ENCODE data around the gene ZCCHC24.

Gene ZCCHC24

GRCh38 chr10:79445161-79445976 lies at the start of gene ZCCHC24:
ZCCHC24 (minus strand) TSS chr10:79445624; CDS start chr10:79445440, 184 bp downstream.
- DNase-seq = peak; percentile 60 to 100 (median 97)

- DNase-seq = no peak
These were observed 48.4 kb upstream of the ZCCHC24 start for GRCh38 chr10:79493806-79494205.

DNA sequence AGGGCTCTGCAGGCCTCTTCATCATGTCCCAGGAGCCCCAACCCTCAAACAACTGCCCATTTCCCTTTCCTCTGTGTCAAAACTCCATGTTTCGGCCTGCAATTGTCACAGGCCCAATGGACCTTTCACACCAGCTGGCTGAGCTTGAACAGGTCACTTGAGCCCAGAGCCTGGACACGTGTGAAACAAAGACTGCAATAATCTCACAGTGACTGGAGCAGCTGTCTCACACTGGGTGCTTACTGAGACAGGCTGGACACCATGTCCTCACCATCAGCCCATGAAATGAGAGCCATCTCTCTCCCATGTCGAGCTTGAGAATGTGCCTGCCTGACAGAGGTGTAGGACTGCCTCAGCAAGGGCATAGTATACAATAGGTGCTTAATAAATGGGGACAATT lies 47.4 kb upstream of the ZCCHC24 start:
- no peak for DNase-seq

DNA sequence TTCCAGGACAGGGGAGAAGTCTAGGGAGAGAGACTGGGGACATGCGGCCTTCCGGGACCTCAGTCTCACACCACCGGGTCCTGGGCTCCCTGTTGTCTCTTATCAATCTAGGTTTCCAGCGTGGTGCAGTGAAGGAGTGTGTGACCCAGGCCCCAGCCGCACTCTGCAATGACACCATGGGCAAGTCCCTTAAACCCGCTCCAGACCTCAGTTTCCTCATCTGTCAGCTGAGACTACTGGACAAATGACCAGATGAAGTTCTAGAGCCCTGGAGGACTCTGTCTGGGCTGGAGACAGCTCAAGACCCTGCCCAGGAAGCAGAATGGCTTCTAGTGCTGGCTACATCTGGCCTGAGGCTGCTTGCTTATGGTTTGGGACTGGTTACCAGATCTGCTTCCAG lies 46.8 kb upstream of the ZCCHC24 start:
- no peak for DNase-seq

DNA sequence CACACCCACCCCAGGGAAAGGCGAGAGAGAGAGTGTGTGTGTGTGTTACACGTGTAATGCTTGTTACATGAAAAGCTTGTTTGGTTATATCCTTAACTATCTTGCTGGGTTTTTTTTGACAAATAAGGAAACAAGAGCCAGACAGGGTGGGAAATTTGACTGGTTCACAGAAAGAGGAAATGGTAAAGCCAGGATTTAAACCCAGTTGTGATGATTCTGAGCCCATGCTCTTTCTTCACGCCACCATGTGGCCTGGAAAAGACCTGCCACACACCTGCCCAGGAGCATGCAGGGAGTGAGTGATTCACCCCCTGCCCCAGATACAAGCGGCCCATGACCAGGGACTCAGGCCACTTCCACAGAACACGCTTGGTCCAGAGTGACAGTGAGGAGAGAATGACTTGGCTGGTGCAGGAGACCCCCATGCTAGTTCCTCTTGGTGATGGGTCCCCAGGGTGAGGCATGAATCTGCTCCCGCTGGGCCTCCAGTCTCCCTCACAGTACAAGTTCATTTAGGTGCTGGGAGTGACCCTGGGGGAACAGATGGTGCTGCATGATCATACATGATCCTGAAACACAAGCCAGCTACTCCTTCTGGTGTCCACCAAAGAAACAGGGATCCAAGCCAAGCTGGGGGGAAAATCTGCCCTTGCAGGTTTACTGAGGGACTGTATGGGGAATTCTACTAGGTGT lies 45.9 kb upstream of the ZCCHC24 start:
- no peak for DNase-seq

GRCh38 chr10:79490400-79491142 lies 45.1 kb upstream of the ZCCHC24 start:
- DNase-seq = no peak

DNA sequence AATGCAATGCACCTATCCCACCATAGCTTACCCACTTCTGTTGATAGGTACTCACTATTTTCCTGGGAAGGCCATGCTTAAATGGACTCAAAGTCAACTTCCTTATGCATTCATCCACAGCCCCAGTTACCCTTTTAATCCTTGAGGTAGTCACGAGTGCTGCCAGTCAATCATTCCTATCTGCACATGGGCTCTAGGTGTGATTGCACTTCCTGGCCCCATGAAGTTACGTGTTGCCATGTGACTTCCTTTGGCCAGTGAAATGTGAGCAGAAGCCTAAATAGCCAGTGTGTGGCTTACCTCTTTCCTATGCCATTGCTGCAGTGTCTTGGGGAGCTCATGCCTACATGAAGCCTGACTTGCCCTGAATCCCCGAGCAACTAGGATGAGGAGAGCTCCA lies 43.4 kb upstream of the ZCCHC24 start:
- DNase-seq = no peak

DNA sequence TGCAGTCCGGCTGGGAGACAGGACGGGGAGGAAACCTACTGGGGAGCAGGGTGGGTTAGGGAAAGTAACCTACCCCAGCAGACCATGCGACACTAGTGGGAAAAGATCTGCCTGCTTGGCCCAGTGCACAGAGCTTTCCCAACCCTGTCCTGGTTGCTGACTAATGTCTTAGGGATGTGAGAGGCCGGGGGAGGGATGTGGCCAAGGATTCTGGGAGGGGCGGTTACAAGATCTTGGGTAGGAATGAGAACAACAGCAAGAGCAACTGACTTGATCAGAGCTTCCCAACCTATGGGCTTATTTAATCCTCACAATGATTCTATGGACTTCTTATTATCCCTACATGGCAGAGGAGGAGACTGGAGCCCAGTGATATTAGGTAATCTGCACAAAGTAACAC lies 42.9 kb upstream of the ZCCHC24 start:
- no peak for DNase-seq

GRCh38 chr10:79487296-79488194 lies 42.1 kb upstream of the ZCCHC24 start:
- peak in 10 of 56 donors; percentile 3 to 36 (median 14) for DNase-seq

GRCh38 chr10:79484476-79484875 lies 39.1 kb upstream of the ZCCHC24 start:
- DNase-seq = no peak

DNA sequence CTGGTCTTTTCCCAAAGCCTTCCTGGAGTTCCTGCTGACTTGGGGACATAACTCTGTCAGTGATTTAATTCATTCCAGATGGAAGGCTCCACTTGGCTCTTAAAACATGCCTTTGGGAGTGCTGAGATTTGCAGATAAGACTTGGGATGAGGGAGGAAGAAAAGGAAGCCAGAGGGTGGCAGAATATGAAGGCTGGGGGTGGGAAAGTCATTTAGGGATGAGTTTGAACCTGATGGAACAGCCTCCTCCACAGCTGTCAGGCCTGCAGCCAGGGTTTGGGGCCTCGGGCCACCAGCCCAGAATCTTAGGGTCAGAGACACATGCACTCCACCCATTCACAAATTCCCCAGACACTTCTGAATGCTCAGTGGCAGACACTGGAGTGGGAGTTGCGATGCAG lies 38.5 kb upstream of the ZCCHC24 start:
- DNase-seq = no peak

DNA sequence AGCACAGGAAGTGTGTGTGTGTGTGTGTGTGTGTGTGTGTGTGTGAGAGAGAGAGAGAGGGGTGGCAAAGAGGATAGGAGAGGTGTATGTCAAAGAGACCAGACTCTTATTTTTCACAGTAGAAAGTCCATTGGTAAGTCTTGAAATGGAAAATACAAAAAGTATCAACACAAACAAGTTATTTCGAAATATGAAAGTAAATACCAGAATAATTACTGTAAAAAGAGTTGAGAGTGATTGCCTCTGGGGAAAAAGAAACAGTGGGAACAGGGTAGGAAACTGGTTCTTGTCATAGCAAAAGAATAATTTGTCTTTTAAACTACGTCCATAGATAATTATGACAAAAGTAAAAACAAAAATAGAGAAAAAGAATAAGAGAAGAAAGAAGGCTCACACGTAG lies 37.9 kb upstream of the ZCCHC24 start:
- no peak for DNase-seq

DNA sequence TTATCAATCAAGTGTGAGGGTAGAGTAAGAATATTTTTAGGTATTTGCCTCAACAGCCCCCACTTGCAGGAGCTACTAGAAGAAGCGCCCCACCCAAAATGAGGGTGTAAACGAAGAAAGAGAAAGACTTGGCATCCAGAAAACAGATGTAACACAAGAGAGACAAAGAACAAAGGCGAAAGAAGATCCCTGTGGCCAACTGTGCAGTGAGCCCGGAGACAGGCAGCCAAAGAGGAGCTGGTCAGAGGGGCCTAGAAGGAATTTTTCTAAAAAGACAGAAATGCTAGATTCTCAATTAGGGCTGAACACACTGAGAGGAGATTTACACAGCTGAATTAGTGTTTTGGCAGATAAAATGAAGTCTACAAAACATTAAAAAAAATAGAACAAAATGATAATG lies 37.3 kb upstream of the ZCCHC24 start:
- no peak for DNase-seq

DNA sequence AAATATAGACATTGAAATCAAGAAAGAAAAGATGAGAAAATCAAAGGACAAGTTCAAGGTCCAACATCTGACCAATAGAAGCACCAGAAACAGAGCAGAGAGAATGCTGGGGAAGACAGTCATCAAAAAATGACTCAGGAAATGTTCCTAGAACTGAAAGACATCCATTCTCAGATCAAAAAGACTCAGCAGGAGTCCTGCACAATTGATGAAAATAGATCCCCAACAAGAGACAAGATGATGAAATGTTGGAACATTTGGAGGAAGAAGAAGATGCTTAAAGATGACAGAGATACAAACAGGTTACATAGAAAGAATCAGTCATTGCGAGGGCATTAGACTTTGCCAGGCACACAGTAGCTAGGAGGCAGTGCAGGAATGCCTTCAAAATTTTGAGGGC lies 36.9 kb upstream of the ZCCHC24 start:
- no peak for DNase-seq

DNA sequence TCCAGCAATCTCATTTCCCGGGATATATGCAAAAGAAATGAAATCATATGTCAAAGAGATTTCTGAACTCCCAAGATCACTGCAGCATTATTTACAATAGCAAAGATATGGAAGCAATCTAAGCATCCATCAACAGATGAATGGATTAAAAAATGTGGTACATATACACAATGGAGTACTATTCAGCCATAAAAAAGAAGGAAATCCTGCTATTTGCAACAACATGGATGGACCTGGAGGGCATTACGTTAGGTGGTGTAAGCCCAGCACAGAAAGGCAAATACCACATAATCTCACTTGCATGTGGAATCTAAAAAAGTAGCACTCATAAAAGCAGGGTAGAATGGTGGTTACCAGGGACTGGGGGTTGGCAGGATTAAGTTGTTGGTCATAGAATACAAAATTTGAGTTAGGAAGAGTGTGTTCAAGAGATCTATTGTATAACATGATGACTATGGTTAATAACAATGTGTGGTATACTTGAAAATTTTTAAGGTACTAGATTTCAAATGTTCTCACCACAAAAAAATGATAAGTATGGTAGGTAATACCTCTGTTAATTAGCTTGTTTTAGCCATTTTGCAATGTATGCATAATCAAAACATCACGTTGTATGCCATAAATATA lies 34.0 kb upstream of the ZCCHC24 start:
- no peak for DNase-seq

GRCh38 chr10:79477456-79477855 lies 32.0 kb upstream of the ZCCHC24 start:
- DNase-seq = no peak

- no peak for DNase-seq
These were observed 31.2 kb upstream of the ZCCHC24 start for GRCh38 chr10:79476645-79477044.

GRCh38 chr10:79475877-79476276 lies 30.5 kb upstream of the ZCCHC24 start:
- no peak for DNase-seq

- DNase-seq = no peak
These were observed 29.8 kb upstream of the ZCCHC24 start for GRCh38 chr10:79475119-79475653.

- DNase-seq = no peak
These were observed 28.2 kb upstream of the ZCCHC24 start for GRCh38 chr10:79473496-79474095.
